Pancreas (tissue), 10 donors: ENCODE data around the gene VSIG1. TPM values are rescaled to one million over a fixed set of nuclear protein-coding genes. Genes with fewer than 3 reads are reported as not detected.

ENCODE experiments used
- ATAC-seq, 4 donors: fragments of 200-7000 bp; cut with Tn5 transposase; one replicate each; pipeline versions ENCODE4 v1.8.0 to v1.9.1; 2020; ENCODE audit warnings: mild to moderate bottlenecking in 4 of 4, moderate library complexity in 4 of 4
- DNase-seq, 6 donors: peaks; one replicate each; pipeline ENCODE4 v3.0.0-alpha.2; 2020
- FAIRE-seq: peaks from 2 replicates; lab custom pipeline; 2012; peaks lifted over from hg19 to GRCh38; lab: Jason Lieb, UNC
- H3K27ac ChIP-seq, 4 donors: fragments of 200-600 bp; sonication (generic); 1 replicate in 3 of 4; 2 replicates in 1 of 4; pipeline versions ENCODE4 v1.5.0 to v1.8.0; 2020
- H3K27me3 ChIP-seq, 4 donors: fragments of 200-600 bp; one replicate each; pipeline ENCODE4 v1.8.0; 2021
- H3K36me3 ChIP-seq, 3 donors: fragments of 200-600 bp; sonication (generic) in 1 of 3; one replicate each; pipeline versions ENCODE4 v1.5.0 to v1.8.0; 2020 to 2021
- H3K4me1 ChIP-seq, 3 donors: fragments of 200-600 bp; one replicate each; pipeline ENCODE4 v1.8.0; 2021
- H3K4me3 ChIP-seq, 4 donors: fragments of 200-600 bp; sonication (generic) in 2 of 4; one replicate each; pipeline versions ENCODE4 v1.5.0 to v1.8.0; 2020 to 2021
- H3K9me3 ChIP-seq, 4 donors: fragments of 200-600 bp; one replicate each; pipeline ENCODE4 v1.8.0; 2021
- WGBS, 2 donors: extraction: QIAGEN DNeasy Blood & Tissue Kit; methylation state at CpG; one replicate each; pipeline ENCODE4 v1.1.7; 2013; 5-methylcytosine and 5-hydroxymethylcytosine counted together
- intact Hi-C, 3 donors: fragments of 100-400 bp; cut with DNase I; formaldehyde crosslinking; loops; one replicate each; pipeline versions ENCODE4 v1.11.1 to v1.14.2; 2022
- polyA plus RNA-seq, 2 donors: library from polyadenylated mRNA; stranded (reverse); fragments of 200-250 nt; gene quantifications; one replicate each; pipeline ENCODE4 v1.2.3, GENCODE V29; 2013
- total RNA-seq, 6 donors: library from RNA; stranded (reverse); fragmentation: NEBNext Ultra II Directional in 4 of 6; extraction: Animal tissue kit (Norgen Biotek cat#: 25700) in 4 of 6; gene quantifications; one replicate each; pipeline versions ENCODE4 v1.2.1 to v1.2.4, GENCODE V29; 2021 to 2023
- TF ChIP-seq, protein P1 (sequence below), 4 donors: fragments of 200-600 bp; sonication (generic) in 3 of 4; IDR thresholded peaks; one replicate each; pipeline versions ENCODE4 v1.5.0 to v1.8.0; 2021; ENCODE audit warnings: antibody characterized with exemption in 4 of 4
- donor health status: healthy with polysubstance abuse.
- donor health status: DM: no; HTN: no; CAD: no; lungs with moderate emphysema.
- donor health status: DM: no; HTN: no; CAD: no.
- donor health status: control.
- donor health status: control.
- donor health status: Bipolar disorder and iron deficiency.
- donor health status: DM: yes; HTN: yes; CAD: no.
- donor health status: DM: no; HTN: no; CAD: no.
- donor health status: DM: no; HTN: no; CAD: no.
- donor health status: DM: yes; HTN: yes; CAD: no.

Gene VSIG1
- total RNA-seq (1 to 10 TPM in 1 of 6 donors, under 1 TPM in 2, not detected in 3; 0.16 to 1.8 (median 0.23) TPM), polyA plus RNA-seq (under 1 TPM in 1 of 2 donors, not detected in 1; 0.05 TPM)

DNA sequence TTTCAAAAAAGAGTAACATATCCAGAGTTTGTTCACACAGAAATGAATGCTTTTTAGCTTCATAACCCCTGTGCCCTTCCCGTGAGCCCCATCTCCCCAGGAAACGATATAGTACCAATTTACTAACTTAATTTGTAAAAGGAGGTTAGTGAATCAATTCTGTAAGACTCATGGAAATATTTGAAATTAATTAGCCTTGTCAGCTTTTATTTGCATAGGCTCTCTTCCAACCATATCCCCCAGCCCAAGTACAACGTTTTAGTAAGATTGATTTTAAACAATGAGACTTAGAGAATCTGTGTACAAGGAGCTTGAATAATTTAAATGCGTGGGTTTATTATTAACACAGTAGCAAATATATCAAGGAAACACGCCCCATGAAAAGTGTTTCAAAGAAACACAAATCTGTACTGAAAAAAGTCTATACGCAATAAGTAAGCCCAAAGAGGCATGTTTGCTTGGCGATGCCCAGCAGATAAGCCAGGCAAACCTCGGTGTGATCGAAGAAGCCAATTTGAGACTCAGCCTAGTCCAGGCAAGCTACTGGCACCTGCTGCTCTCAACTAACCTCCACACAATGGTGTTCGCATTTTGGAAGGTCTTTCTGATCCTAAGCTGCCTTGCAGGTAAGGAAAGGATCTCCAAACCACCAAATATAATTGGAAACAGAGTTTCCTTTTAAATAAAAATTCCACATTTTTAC lies at the start of gene VSIG1:
VSIG1 (plus strand) TSS at position 512 of the 703 bp plus-strand sequence; CDS start at position 578, 66 bp downstream.
- peak in 3 of 4 donors; percentile 31 to 66 (median 42) for ATAC-seq
- H3K4me3 ChIP-seq, result no peak within 1 kb of the TSS
- TF ChIP-seq, protein P1, sequence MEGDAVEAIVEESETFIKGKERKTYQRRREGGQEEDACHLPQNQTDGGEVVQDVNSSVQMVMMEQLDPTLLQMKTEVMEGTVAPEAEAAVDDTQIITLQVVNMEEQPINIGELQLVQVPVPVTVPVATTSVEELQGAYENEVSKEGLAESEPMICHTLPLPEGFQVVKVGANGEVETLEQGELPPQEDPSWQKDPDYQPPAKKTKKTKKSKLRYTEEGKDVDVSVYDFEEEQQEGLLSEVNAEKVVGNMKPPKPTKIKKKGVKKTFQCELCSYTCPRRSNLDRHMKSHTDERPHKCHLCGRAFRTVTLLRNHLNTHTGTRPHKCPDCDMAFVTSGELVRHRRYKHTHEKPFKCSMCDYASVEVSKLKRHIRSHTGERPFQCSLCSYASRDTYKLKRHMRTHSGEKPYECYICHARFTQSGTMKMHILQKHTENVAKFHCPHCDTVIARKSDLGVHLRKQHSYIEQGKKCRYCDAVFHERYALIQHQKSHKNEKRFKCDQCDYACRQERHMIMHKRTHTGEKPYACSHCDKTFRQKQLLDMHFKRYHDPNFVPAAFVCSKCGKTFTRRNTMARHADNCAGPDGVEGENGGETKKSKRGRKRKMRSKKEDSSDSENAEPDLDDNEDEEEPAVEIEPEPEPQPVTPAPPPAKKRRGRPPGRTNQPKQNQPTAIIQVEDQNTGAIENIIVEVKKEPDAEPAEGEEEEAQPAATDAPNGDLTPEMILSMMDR (IDR thresholded peaks at IDR 0.05), result no peak
- intact Hi-C loops, result no loop called here
- H3K27me3 ChIP-seq, result peaks cover 0 to 11% (median 3%) of the 10 kb centered on the region in 4 donors
- H3K36me3 ChIP-seq, result no peaks in the 10 kb centered on the region
- no peaks in the 10 kb centered on the region for H3K4me1 ChIP-seq
- FAIRE-seq, result no peak
- no peaks in the 10 kb centered on the region for H3K9me3 ChIP-seq
- no peak for DNase-seq
- whole genome bisulfite sequencing, 2 donors, result 25 to 32% methylated on average over 10 of the region's 10 CpGs
- H3K27ac ChIP-seq, result no peak within 1 kb of the TSS

DNA sequence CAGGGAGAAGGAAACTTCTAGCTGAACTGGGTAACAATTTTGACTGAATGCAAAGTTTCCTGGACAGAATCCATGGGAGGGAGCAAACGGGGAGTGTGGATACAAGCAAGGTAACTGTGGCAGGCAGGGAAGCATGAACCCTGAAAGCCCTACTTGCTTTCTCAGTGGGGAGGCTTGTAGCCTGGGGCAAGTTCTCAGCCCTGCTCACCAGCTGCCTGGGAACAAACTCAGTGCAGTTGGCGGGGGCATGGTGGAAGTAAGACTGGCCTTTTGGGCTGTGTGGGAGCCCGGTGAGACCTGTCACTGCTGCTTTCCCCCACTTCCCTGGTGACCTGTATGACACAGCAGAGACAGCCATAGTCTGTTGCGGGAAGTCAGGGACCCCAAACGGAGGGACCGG lies 48.7 kb upstream of the VSIG1 start:
- Histone ChIP-seq H3K36me3 (no peaks in the 10 kb centered on the region), H3K4me1 (no peaks in the 10 kb centered on the region), H3K27ac (no peak overlapping the region), H3K4me3 (no peak overlapping the region), H3K9me3 (no peaks in the 10 kb centered on the region), H3K27me3 (no peaks in the 10 kb centered on the region)
- no peak for ATAC-seq
- WGBS, 2 donors, result 68 to 77% methylated on average over 6 of the region's 6 CpGs
- TF ChIP-seq, protein P1 (IDR thresholded peaks at IDR 0.05), result no peak
- intact Hi-C loops, result no loop called here
- no peak for FAIRE-seq
- no peak for DNase-seq

DNA sequence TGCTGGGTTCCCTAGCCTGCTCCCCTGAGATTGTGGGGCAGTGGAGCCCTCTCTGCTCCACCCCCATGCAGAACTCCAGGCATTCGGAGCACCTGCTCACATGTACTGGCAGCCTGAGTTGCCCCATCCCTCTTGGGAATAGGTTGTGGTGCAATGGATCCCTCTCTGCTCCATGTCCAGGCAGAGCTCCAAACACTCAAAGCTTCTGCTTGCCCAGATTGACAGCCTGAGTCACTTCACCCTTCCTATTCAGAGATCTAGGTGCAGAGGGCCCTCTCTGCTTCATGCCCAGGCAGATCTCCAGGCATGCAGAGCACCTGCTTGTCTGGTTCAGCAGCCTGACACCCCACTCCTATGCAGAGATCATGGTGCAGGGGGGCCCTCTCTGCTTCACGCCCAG lies 44.1 kb upstream of the VSIG1 start:
- FAIRE-seq, result no peak
- no peaks in the 10 kb centered on the region for H3K9me3 ChIP-seq
- intact Hi-C loops, result no loop called here
- no peaks in the 10 kb centered on the region for H3K36me3 ChIP-seq
- H3K4me3 ChIP-seq, result no peak overlapping the region
- peaks cover 0 to 23% (median 0%) of the 10 kb centered on the region in 4 donors for H3K27me3 ChIP-seq
- TF ChIP-seq, protein P1 (IDR thresholded peaks at IDR 0.05), result no peak
- 59 to 60% methylated on average over 2 of the region's 2 CpGs for WGBS, 2 donors
- H3K4me1 ChIP-seq, result no peaks in the 10 kb centered on the region
- no peak overlapping the region for H3K27ac ChIP-seq
- ATAC-seq, result no peak
- DNase-seq, result no peak

DNA sequence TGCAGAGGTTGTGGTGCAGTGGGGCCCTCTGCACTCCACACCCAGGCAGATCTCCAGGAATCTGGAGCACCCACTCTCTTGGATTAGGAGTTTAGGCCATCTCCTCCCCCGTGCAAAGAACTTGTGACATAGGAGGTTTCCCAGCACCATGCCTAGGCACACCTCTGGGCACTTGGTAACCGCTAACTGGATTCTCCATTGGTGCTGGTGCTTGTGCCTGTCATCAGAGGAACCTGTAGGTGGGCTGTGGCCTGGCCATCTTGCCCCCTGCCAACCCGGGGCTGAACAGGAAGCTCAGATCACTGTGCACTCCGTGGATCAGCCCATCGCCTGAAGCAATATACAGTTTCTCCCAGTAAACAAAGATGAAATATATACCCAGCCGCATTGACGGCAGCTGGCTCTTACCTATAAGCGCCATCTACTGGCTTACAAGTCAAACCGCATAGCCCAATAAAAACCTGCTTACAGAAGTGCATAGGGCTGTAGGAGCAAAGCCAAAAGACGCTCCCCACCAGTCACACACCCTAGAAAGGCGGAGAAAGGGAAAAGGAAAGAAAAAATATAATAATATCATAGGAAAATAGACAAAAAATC lies 43.5 kb upstream of the VSIG1 start:
- H3K4me3 ChIP-seq, result no peak overlapping the region
- H3K9me3 ChIP-seq, result no peaks in the 10 kb centered on the region
- ATAC-seq, result peak; percentile 55 to 73 (median 63)
- no peaks in the 10 kb centered on the region for H3K4me1 ChIP-seq
- H3K27me3 ChIP-seq, result peaks cover 0 to 25% (median 0%) of the 10 kb centered on the region in 4 donors
- intact Hi-C loops, result no loop called here
- no peak for FAIRE-seq
- no peak for DNase-seq
- TF ChIP-seq, protein P1 (IDR thresholded peaks at IDR 0.05), result peak in 3 of 4 donors; percentile 28 to 32 (median 28)
- no peaks in the 10 kb centered on the region for H3K36me3 ChIP-seq
- 16 to 27% methylated on average over 11 of the region's 11 CpGs for WGBS, 2 donors
- no peak overlapping the region for H3K27ac ChIP-seq
